ENCODE measurements around the gene ARMH4.

GRCh38 chr14:58107041-58107440, 45.0 kb downstream of the ARMH4 start:
- TF ChIP-seq POLR2A (IDR thresholded peaks at IDR 0.05) (no peak), CTCF (IDR thresholded peaks at IDR 0.05 in 4 of 5, conservative IDR thresholded peaks at IDR 0.05 in 1 of 5) (no peak)
